Heart left ventricle (tissue), 16 donors: ENCODE data around the gene TESPA1. TPM values are rescaled to one million over a fixed set of nuclear protein-coding genes. Genes with fewer than 3 reads are reported as not detected.

Experiments
- ATAC-seq, 4 donors: fragments of 200-7000 bp; cut with Tn5 transposase; one replicate each; pipeline ENCODE4 v1.9.1; 2020 to 2022; ENCODE audit warnings: moderate library complexity in 4 of 4, mild to moderate bottlenecking in 3 of 4, moderate number of reproducible peaks in 1 of 4
- DNase-seq, 5 donors: peaks; one replicate each; pipeline ENCODE4 v3.0.0-alpha.2; 2020
- H3K27ac ChIP-seq, 12 donors: fragments of 200-600 bp; sonication (generic) in 4 of 12; one replicate each; pipeline versions ENCODE4 v1.5.0 to v1.8.0; 2016 to 2022; ENCODE audit warnings: mild to moderate bottlenecking in 2 of 12
- H3K27me3 ChIP-seq, 9 donors: fragments of 200-600 bp; sonication (generic) in 2 of 9; one replicate each; pipeline versions ENCODE4 v1.5.1 to v1.8.0; 2016 to 2022; ENCODE audit warnings: mild to moderate bottlenecking in 3 of 9
- H3K36me3 ChIP-seq, 9 donors: fragments of 200-600 bp; sonication (generic) in 2 of 9; one replicate each; pipeline versions ENCODE4 v1.5.0 to v1.8.0; 2018 to 2022; ENCODE audit warnings: mild to moderate bottlenecking in 2 of 9
- H3K4me1 ChIP-seq, 12 donors: fragments of 200-600 bp; sonication (generic) in 4 of 12; one replicate each; pipeline versions ENCODE4 v1.5.0 to v1.8.0; 2016 to 2022; ENCODE audit warnings: mild to moderate bottlenecking in 3 of 12
- H3K4me3 ChIP-seq, 12 donors: fragments of 200-600 bp; sonication (generic) in 4 of 12; one replicate each; pipeline versions ENCODE4 v1.5.0 to v1.8.0; 2017 to 2022; ENCODE audit warnings: mild to moderate bottlenecking in 9 of 12, moderate library complexity in 4 of 12
- H3K9me3 ChIP-seq, 12 donors: fragments of 200-600 bp; sonication (generic) in 4 of 12; one replicate each; pipeline versions ENCODE4 v1.5.0 to v1.8.0; 2016 to 2022; ENCODE audit warnings: mild to moderate bottlenecking in 1 of 12
- POLR2A ChIP-seq, 2 donors: fragments of 450-650 bp; IDR thresholded peaks; one replicate each; pipeline ENCODE4 v1.6.1; 2017; ENCODE audit warnings: antibody characterized with exemption in 2 of 2, mild to moderate bottlenecking in 2 of 2, moderate library complexity in 2 of 2
- WGBS, 4 donors: extraction: QIAGEN DNeasy Blood & Tissue Kit in 2 of 4; methylation state at CpG; one replicate each; pipeline versions ENCODE4 v1.1.5 to v1.1.7; 2013 to 2018; 5-methylcytosine and 5-hydroxymethylcytosine counted together
- intact Hi-C, 10 donors: fragments of 100-400 bp; cut with DNase I; formaldehyde crosslinking; loops; one replicate each; pipeline versions ENCODE4 v1.11.1 to v1.14.2; 2022
- polyA plus RNA-seq, 2 donors: library from polyadenylated mRNA; stranded (reverse); fragments of 200-250 nt; gene quantifications; one replicate each; pipeline ENCODE4 v1.2.3, GENCODE V29; 2013
- total RNA-seq, 9 donors: library from RNA; depleted of rRNA in 2 of 9; stranded (reverse); fragments of >200 nt in 2 of 9; fragmentation: NEBNext Ultra II Directional in 3 of 9; extraction: Animal tissue kit (Norgen Biotek cat#: 25700) in 3 of 9; gene quantifications; one replicate each; pipeline versions ENCODE4 v1.1.0 to v1.2.4, GENCODE V29; 2016 to 2023
- TF ChIP-seq, protein P1 (sequence below), 12 donors: fragments of 200-600 bp; sonication (generic) in 4 of 12; IDR thresholded peaks; one replicate each; pipeline versions ENCODE4 v1.5.0 to v1.8.0; 2018 to 2022; ENCODE audit warnings: antibody characterized with exemption in 12 of 12, mild to moderate bottlenecking in 5 of 12
- donor health status: ischemic (EF 13 %, LVEDD 7.1; RV severe dilation, severe dysfunction).
- donor health status: healthy with polysubstance abuse.
- donor health status: DM: no; HTN: yes; CAD: no.
- donor health status: DM: no; HTN: no; CAD: no.
- donor health status: ischemic (EF 25% LVEDD 6.9; RV normal size, moderate dysfunction).
- donor health status: ischemic (EF 25% LVEDD 5.7; RV mildly dilated, moderate dysfunction).
- donor health status: healthy.
- donor health status: DM: yes; HTN: yes; CAD: no.
- donor health status: ischemic (EF 35%, LVEDD 5.7; RV mildly dilated, moderate dysfunction).
- donor health status: nonischemic (EF 11% LVEDD 7.7; RV severe dilation, severe dysfunction).
- donor health status: DM: yes; HTN: yes; CAD: no.
- donor health status: PGD.
- donor health status: ischemic (EF 29% LVEDD 5.4; RV normal size, mild dysfunction).
- donor health status: nonischemic (EF 23%, LVEDD 6.1; RV moderate dilation, normal function).

TESPA1 gene
- total and polyA plus RNA-seq, 11 donors = 0.16 to 2.9 (median 0.49) TPM; not detected in 1

DNA sequence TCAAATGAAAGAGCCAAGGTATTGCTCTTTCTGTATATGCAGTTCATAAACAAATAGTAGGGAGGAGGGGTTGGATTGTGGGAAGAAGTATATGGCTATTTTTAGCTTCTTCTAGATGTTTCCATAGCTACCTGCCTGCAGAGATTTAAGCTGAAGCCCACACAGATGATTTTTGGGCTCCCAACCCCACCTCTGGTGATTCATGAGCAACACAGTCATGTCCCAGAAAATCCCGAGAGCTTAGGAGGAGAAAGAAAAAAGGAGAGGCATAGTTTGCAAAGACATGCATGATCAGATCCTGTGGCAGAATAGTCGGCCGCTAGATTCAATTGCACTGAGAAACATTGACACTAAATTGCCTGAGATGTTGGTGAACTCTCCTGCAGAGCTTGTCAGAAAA lies 13.8 kb downstream of the TESPA1 start:
- no peaks in the 10 kb centered on the region for H3K9me3 ChIP-seq
- H3K27ac ChIP-seq = no peak overlapping the region
- peaks cover 0 to 9% (median 0%) of the 10 kb centered on the region in 12 donors for H3K4me1 ChIP-seq
- TF ChIP-seq, protein P1, sequence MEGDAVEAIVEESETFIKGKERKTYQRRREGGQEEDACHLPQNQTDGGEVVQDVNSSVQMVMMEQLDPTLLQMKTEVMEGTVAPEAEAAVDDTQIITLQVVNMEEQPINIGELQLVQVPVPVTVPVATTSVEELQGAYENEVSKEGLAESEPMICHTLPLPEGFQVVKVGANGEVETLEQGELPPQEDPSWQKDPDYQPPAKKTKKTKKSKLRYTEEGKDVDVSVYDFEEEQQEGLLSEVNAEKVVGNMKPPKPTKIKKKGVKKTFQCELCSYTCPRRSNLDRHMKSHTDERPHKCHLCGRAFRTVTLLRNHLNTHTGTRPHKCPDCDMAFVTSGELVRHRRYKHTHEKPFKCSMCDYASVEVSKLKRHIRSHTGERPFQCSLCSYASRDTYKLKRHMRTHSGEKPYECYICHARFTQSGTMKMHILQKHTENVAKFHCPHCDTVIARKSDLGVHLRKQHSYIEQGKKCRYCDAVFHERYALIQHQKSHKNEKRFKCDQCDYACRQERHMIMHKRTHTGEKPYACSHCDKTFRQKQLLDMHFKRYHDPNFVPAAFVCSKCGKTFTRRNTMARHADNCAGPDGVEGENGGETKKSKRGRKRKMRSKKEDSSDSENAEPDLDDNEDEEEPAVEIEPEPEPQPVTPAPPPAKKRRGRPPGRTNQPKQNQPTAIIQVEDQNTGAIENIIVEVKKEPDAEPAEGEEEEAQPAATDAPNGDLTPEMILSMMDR (IDR thresholded peaks at IDR 0.05) = no peak
- TF ChIP-seq POLR2A (IDR thresholded peaks at IDR 0.05) = no peak
- ATAC-seq (no peak), DNase-seq (no peak)
- no peaks in the 10 kb centered on the region for H3K36me3 ChIP-seq
- WGBS, 4 donors = 89 to 93% (median 92%) methylated on average over 3 of the region's 3 CpGs
- intact Hi-C loops = no loop called here
- H3K27me3 ChIP-seq = no peaks in the 10 kb centered on the region
- no peak overlapping the region for H3K4me3 ChIP-seq

DNA sequence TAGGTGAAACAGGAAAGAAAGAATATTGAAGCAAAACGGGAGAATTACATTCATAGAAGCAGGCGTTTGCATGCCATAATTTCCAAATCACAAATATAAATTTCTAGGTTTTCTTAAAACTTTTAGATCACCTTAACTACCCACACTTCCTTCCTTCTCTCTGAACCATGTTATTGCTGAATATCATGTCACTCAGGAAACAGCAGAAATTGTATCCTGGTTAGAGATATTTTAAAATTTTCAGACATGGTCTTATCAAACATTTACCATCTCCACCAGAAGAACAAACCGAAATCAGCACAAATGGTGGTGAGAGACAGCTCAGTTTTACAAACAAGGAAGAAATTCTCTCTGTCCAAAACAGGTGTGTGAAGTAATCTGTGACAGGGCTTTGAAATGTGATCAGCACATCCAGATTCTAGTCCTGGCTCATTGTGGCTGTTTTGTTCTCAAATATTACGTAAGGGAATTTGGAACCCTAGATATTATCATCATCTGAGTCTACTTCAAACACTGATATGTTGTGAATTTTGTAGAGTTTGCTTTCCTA lies 16.3 kb downstream of the TESPA1 start:
- no peak overlapping the region for H3K4me3 ChIP-seq
- H3K9me3 ChIP-seq = no peaks in the 10 kb centered on the region
- H3K27me3 ChIP-seq = peaks cover 0 to 9% (median 0%) of the 10 kb centered on the region in 9 donors
- DNase-seq (no peak), ATAC-seq (no peak)
- H3K27ac ChIP-seq = no peak overlapping the region
- H3K36me3 ChIP-seq = no peaks in the 10 kb centered on the region
- intact Hi-C loops = loop anchor here in 1 of 10 donors (10.0 kb wide), 1 partner anchor 243 kb away; no protein-coding TSS in a partner anchor
- H3K4me1 ChIP-seq = peaks cover 0 to 7% (median 0%) of the 10 kb centered on the region in 12 donors
- 47 to 71% (median 61%) methylated on average over 4 of the region's 4 CpGs for WGBS, 4 donors
- no peak for TF ChIP-seq POLR2A (IDR thresholded peaks at IDR 0.05)
- TF ChIP-seq, protein P1 (IDR thresholded peaks at IDR 0.05) = no peak

DNA sequence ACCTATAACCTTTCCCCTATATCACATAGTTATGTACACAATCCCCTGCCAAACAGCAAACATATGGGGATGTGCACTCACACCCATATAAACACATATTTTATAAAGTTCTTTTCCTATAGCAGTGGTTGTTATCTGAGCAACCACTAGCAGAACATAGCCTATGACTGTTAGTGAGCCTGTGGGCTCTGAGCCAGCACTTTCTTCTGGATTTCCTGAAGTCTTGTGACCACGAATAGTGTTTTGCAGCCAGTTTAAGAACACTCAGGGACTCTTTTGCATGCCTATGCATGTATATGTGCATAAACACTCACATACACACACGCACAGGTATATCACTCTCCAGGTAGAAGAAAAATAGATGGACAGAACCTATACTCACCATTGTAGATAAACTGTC lies 17.1 kb downstream of the TESPA1 start:
- intact Hi-C loops = loop anchor here in 1 of 10 donors (10.0 kb wide), 1 partner anchor 243 kb away; no protein-coding TSS in a partner anchor
- Histone ChIP-seq H3K9me3 (no peaks in the 10 kb centered on the region), H3K36me3 (no peaks in the 10 kb centered on the region), H3K27me3 (peaks cover 0 to 13% (median 0%) of the 10 kb centered on the region in 9 donors), H3K4me1 (peaks cover 0 to 7% (median 0%) of the 10 kb centered on the region in 12 donors), H3K4me3 (no peak overlapping the region), H3K27ac (no peak overlapping the region)
- TF ChIP-seq, protein P1 (IDR thresholded peaks at IDR 0.05) = no peak
- 32 to 45% (median 36%) methylated on average over 2 of the region's 2 CpGs for WGBS, 4 donors
- ATAC-seq = no peak
- DNase-seq = no peak

DNA sequence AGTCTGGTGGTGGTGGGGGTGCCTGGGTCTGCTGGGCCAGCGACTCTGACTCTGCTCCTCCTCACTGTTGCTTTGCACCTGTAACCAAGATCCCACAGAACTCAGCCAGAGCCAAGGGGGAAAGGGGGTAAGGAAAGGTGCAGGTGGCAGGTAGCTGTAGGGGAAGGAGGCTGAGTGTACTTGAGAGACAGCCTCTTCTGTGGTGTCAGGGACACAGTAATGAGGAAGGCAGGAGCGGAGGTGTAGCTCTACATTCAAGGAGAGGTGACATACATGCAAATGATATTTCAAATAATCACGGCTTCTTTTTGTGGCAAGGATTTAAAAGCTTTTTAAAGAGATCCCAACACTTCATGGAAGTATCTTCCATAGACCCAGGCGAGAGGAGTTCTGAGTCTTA lies 23.4 kb downstream of the TESPA1 start:
- H3K9me3 ChIP-seq = no peaks in the 10 kb centered on the region
- ATAC-seq = no peak
- H3K4me3 ChIP-seq = no peak overlapping the region
- WGBS, 4 donors = 83 to 90% (median 88%) methylated on average over 4 of the region's 4 CpGs
- H3K36me3 ChIP-seq = no peaks in the 10 kb centered on the region
- DNase-seq = no peak
- no peak for TF ChIP-seq POLR2A (IDR thresholded peaks at IDR 0.05)
- TF ChIP-seq, protein P1 (IDR thresholded peaks at IDR 0.05) = no peak
- intact Hi-C loops = loop anchor here in 1 of 10 donors (10.0 kb wide), 1 partner anchor 236 kb away; no protein-coding TSS in a partner anchor
- no peak overlapping the region for H3K27ac ChIP-seq
- peaks cover 0 to 17% (median 0%) of the 10 kb centered on the region in 9 donors for H3K27me3 ChIP-seq
- peaks cover 0 to 17% (median 0%) of the 10 kb centered on the region in 12 donors for H3K4me1 ChIP-seq
